ENCODE data around the gene DOK3. TPM values are rescaled to one million over a fixed set of nuclear protein-coding genes. Genes with fewer than 3 reads are reported as not detected.

The DOK3 gene
- total and polyA plus RNA-seq, 2 of the 13 experiments (the other 11 are each of a cell fraction or from before 2014, with no cell fraction given): 1.4 to 1.5 TPM

DNA sequence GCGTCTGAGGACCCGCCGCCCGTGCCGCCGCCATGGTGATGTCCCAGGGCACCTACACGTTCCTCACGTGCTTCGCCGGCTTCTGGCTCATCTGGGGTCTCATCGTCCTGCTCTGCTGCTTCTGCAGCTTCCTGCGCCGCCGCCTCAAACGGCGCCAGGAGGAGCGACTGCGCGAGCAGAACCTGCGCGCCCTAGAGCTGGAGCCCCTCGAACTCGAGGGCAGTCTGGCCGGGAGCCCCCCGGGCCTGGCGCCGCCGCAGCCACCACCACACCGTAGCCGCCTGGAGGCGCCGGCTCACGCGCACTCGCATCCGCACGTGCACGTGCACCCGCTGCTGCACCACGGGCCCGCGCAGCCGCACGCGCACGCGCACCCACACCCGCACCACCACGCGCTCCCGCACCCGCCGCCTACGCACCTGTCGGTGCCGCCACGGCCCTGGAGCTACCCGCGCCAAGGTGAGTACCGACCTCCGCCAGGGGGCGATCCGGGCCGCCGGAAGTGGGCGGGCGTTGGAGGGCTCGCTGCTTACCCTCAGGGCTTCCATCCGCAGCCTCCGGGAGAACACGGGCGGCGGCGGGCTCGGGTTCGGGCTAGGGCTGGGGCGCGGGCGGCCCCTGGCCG lies 54.5 kb downstream of the DOK3 start (continued):
- no peak for TF ChIP-seq SRSF1 (optimal IDR thresholded peaks at IDR 0.05; ENCODE audit: low read depth, low read length)
- TF ChIP-seq ETV6 (CRISPR knock-in tag; conservative IDR thresholded peaks at IDR 0.05): no peak
- TF ChIP-seq ZNF124 (CRISPR knock-in tag; IDR thresholded peaks at IDR 0.05): 0 out of 2 replicates have a peak, but pooled peaks have one; percentile 14
- TF ChIP-seq TBX3 (IDR thresholded peaks at IDR 0.05; ENCODE audit: borderline replicate concordance): no peak
- TF ChIP-seq ATF5 (CRISPR knock-in tag; IDR thresholded peaks at IDR 0.05; ENCODE audit: low read depth): peak; percentile 73; the same call in 1 of the 2 replicates
- TF ChIP-seq, protein P1, sequence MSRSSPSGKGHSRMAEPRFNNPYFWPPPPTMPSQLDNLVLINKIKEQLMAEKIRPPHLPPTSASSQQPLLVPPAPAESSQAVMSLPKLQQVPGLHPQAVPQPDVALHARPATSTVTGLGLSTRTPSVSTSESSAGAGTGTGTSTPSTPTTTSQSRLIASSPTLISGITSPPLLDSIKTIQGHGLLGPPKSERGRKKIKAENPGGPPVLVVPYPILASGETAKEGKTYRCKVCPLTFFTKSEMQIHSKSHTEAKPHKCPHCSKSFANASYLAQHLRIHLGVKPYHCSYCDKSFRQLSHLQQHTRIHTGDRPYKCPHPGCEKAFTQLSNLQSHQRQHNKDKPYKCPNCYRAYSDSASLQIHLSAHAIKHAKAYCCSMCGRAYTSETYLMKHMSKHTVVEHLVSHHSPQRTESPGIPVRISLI (CRISPR knock-in tag; IDR thresholded peaks at IDR 0.05; ENCODE audit: borderline replicate concordance): no peak
- TF ChIP-seq BCLAF1 (IDR thresholded peaks at IDR 0.05): no peak
- TF ChIP-seq HNF1B (CRISPR knock-in tag; IDR thresholded peaks at IDR 0.05): no peak
- TF ChIP-seq, protein P2, sequence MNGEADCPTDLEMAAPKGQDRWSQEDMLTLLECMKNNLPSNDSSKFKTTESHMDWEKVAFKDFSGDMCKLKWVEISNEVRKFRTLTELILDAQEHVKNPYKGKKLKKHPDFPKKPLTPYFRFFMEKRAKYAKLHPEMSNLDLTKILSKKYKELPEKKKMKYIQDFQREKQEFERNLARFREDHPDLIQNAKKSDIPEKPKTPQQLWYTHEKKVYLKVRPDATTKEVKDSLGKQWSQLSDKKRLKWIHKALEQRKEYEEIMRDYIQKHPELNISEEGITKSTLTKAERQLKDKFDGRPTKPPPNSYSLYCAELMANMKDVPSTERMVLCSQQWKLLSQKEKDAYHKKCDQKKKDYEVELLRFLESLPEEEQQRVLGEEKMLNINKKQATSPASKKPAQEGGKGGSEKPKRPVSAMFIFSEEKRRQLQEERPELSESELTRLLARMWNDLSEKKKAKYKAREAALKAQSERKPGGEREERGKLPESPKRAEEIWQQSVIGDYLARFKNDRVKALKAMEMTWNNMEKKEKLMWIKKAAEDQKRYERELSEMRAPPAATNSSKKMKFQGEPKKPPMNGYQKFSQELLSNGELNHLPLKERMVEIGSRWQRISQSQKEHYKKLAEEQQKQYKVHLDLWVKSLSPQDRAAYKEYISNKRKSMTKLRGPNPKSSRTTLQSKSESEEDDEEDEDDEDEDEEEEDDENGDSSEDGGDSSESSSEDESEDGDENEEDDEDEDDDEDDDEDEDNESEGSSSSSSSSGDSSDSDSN (CRISPR knock-in tag; IDR thresholded peaks at IDR 0.05): peak; percentile 94
- TF ChIP-seq, protein P3, sequence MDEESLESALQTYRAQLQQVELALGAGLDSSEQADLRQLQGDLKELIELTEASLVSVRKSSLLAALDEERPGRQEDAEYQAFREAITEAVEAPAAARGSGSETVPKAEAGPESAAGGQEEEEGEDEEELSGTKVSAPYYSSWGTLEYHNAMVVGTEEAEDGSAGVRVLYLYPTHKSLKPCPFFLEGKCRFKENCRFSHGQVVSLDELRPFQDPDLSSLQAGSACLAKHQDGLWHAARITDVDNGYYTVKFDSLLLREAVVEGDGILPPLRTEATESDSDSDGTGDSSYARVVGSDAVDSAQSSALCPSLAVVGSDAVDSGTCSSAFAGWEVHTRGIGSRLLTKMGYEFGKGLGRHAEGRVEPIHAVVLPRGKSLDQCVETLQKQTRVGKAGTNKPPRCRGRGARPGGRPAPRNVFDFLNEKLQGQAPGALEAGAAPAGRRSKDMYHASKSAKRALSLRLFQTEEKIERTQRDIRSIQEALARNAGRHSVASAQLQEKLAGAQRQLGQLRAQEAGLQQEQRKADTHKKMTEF (CRISPR knock-in tag; IDR thresholded peaks at IDR 0.05): peak; percentile 85; the same call in 1 of the 2 replicates
- TF ChIP-seq HNRNPUL1 (IDR thresholded peaks at IDR 0.05; ENCODE audit: low read depth, low read length): no peak
- TF ChIP-seq, protein P4, sequence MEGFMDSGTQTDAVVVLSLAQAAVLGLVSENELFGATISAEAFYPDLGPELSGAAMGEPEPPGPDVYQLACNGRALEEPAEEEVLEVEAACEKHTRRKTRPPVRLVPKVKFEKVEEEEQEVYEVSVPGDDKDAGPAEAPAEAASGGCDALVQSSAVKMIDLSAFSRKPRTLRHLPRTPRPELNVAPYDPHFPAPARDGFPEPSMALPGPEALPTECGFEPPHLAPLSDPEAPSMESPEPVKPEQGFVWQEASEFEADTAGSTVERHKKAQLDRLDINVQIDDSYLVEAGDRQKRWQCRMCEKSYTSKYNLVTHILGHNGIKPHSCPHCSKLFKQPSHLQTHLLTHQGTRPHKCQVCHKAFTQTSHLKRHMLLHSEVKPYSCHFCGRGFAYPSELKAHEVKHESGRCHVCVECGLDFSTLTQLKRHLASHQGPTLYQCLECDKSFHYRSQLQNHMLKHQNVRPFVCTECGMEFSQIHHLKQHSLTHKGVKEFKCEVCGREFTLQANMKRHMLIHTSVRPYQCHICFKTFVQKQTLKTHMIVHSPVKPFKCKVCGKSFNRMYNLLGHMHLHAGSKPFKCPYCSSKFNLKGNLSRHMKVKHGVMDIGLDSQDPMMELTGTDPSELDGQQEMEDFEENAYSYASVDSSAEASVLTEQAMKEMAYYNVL (CRISPR knock-in tag; IDR thresholded peaks at IDR 0.05; ENCODE audit: borderline replicate concordance): peak; percentile 77; the same call in 1 of the 2 replicates
- TF ChIP-seq ZNF234 (CRISPR knock-in tag; conservative IDR thresholded peaks at IDR 0.05): no peak; the same call in none of the 2 replicates
- no peak for TF ChIP-seq ZNF672 (CRISPR knock-in tag; IDR thresholded peaks at IDR 0.05)
- TF ChIP-seq ZNF850 (CRISPR knock-in tag; conservative IDR thresholded peaks at IDR 0.05): no peak; the same call in 1 of the 2 replicates
